ENCODE results near the gene FOLR1. TPM values are rescaled to one million over a fixed set of nuclear protein-coding genes. Genes with fewer than 3 reads are reported as not detected.

The FOLR1 gene
- total and polyA plus RNA-seq, 2 of the 4 experiments (the other 2 are of a cell fraction): 0.24 TPM; not detected in 1

GRCh38 chr11:72243173-72244059, 51.5 kb downstream of the FOLR1 start:
- Histone ChIP-seq H3K79me1 (ENCODE audit: low read depth in 1 of 2, low read length in 2 of 2) (no peaks in the 10 kb centered on the region), H4K20me1 (ENCODE audit: insufficient read depth, low read length) (peaks cover 11% of the 10 kb centered on the region), H3K14ac (replicated peaks; ENCODE audit: low read depth, low read length) (no peak overlapping the region), H4K91ac (ENCODE audit: insufficient read depth, low read depth, low read length) (no peak overlapping the region), H2BK15ac (ENCODE audit: low read depth, low read length) (no peak overlapping the region), H3K27ac (ENCODE audit: insufficient read depth, low read length) (no peak overlapping the region), H2AFZ (replicated peaks; ENCODE audit: low read length, poor library complexity) (no peak overlapping the region), H3K27me3 (ENCODE audit: control insufficient read depth, insufficient read depth, low read length) (peaks cover 74% of the 10 kb centered on the region), H2BK5ac (ENCODE audit: low read depth, low read length, poor library complexity, severe bottlenecking) (no peak overlapping the region), H3K4me2 (ENCODE audit: low read depth, low read length) (no peak overlapping the region), H2AK5ac (ENCODE audit: low read depth, low read length) (no peak overlapping the region), H3K4me1 (ENCODE audit: control insufficient read depth, insufficient read depth, low read length) (peaks cover 2% of the 10 kb centered on the region; the same call in 1 of the 2 replicates), H3K9ac (ENCODE audit: low read depth, low read length) (no peak overlapping the region), H3K9me1 (ENCODE audit: insufficient read depth, low read length) (no peaks in the 10 kb centered on the region), H3K4me3 (ENCODE audit: insufficient read depth, low read depth, low read length) (no peak overlapping the region), H3K18ac (ENCODE audit: low read depth, low read length) (no peak overlapping the region), H3K9me3 (ENCODE audit: control insufficient read depth, insufficient read depth, low read length) (peaks cover 7% of the 10 kb centered on the region), H4K5ac (ENCODE audit: low read depth, low read length) (no peak overlapping the region), H3K23ac (ENCODE audit: low read depth, low read length) (no peak overlapping the region), H3K36me3 (ENCODE audit: control insufficient read depth, insufficient read depth, low read length) (peaks cover under 1% of the 10 kb centered on the region; the same call in 1 of the 2 replicates), H3K4ac (ENCODE audit: low read depth, low read length) (no peak overlapping the region), H2BK20ac (ENCODE audit: low read depth, low read length) (no peak overlapping the region), H2AK9ac (replicated peaks; ENCODE audit: low read depth, low read length, poor library complexity) (no peak overlapping the region), H4K8ac (ENCODE audit: low read depth in 2 of 2, low read length in 2 of 2) (no peak overlapping the region), H2BK120ac (ENCODE audit: low read depth, low read length) (no peak overlapping the region), H3K56ac (ENCODE audit: extremely low read depth, insufficient read depth, low read length) (no peak overlapping the region)
- dilution Hi-C loops (cut with HindIII; ENCODE audit: low sequenced_read_pairs, unreplicated experiment): no loop called here
- ChIA-PET POLR2A (ENCODE audit: unreplicated experiment) (no interaction called here), CTCF (no interaction called here)
- TF ChIP-seq BHLHE40 (IDR thresholded peaks at IDR 0.05; ENCODE audit: low read depth, low read length) (no peak), RAD21 (IDR thresholded peaks at IDR 0.05; ENCODE audit: low read length) (no peak), MAZ (IDR thresholded peaks at IDR 0.05; ENCODE audit: borderline replicate concordance, low read depth, low read length) (no peak), MAFK (IDR thresholded peaks at IDR 0.05; ENCODE audit: low read depth, low read length) (no peak), MXI1 (IDR thresholded peaks at IDR 0.05; ENCODE audit: borderline replicate concordance, low read depth, low read length) (no peak), RCOR1 (IDR thresholded peaks at IDR 0.05; ENCODE audit: insufficient replicate concordance, low read length) (no peak), POLR2A (IDR thresholded peaks at IDR 0.05; ENCODE audit: low read depth, low read length) (no peak), FOS (IDR thresholded peaks at IDR 0.05; ENCODE audit: low read depth, low read length) (no peak), CHD1 (IDR thresholded peaks at IDR 0.05; ENCODE audit: low read depth, low read length) (no peak), CTCF (conservative IDR thresholded peaks at IDR 0.05; ENCODE audit: low read depth, low read length) (no peak)
- TF ChIP-seq, protein P1, sequence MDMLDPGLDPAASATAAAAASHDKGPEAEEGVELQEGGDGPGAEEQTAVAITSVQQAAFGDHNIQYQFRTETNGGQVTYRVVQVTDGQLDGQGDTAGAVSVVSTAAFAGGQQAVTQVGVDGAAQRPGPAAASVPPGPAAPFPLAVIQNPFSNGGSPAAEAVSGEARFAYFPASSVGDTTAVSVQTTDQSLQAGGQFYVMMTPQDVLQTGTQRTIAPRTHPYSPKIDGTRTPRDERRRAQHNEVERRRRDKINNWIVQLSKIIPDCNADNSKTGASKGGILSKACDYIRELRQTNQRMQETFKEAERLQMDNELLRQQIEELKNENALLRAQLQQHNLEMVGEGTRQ (IDR thresholded peaks at IDR 0.05; ENCODE audit: low read depth, low read length): no peak
- TF ChIP-seq, protein P2, sequence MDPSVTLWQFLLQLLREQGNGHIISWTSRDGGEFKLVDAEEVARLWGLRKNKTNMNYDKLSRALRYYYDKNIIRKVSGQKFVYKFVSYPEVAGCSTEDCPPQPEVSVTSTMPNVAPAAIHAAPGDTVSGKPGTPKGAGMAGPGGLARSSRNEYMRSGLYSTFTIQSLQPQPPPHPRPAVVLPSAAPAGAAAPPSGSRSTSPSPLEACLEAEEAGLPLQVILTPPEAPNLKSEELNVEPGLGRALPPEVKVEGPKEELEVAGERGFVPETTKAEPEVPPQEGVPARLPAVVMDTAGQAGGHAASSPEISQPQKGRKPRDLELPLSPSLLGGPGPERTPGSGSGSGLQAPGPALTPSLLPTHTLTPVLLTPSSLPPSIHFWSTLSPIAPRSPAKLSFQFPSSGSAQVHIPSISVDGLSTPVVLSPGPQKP (IDR thresholded peaks at IDR 0.05; ENCODE audit: borderline replicate concordance, low read depth, low read length): no peak
- no peak for ATAC-seq (ENCODE audit: low read depth)
- 14% methylated on average over 42 of the region's 58 CpGs; no CpG with 5 or more reads in 1 of the 2 experiments for WGBS, 2 experiments (ENCODE audit: extremely low coverage in 2 of 2, insufficient read length in 1 of 2)
- no peak for DNase-seq
- in situ Hi-C loops (cut with MboI; ENCODE audit: low sequenced_read_pairs): no loop called here
- BruUV-seq (replicated peaks): no TSS peak
- intact Hi-C loops (cut with micrococcal nuclease): no loop called here

Data from IMR-90 (cell line).